ENCODE results near the gene PSMC3IP.

Gene PSMC3IP

GRCh38 chr17:42585353-42585752 is 7.8 kb upstream of the PSMC3IP start:
- DNase-seq (ENCODE audit: low spot score) = no peak

DNA sequence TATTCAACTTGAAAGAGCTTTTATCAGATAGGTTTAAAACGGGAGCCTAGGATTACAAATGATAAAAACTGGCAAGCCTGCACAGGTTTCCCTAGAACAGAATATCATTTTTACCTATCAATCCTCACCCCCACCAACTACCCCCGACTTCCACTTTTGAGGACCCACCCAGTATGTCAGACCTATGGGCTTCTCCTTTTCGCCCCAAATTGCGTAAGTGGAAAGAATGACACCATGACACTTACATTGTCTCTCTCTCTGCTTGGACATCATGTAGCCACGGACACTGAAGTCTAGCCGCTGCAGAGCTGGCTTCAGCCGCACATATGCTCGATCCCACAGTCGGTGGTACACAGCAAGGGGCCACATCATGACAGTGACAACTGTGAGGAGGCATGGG is 7.4 kb upstream of the PSMC3IP start:
- DNase-seq (ENCODE audit: low spot score) = no peak

GRCh38 chr17:42581744-42582270 is 4.3 kb upstream of the PSMC3IP start:
- DNase-seq (ENCODE audit: low spot score) = no peak

DNA sequence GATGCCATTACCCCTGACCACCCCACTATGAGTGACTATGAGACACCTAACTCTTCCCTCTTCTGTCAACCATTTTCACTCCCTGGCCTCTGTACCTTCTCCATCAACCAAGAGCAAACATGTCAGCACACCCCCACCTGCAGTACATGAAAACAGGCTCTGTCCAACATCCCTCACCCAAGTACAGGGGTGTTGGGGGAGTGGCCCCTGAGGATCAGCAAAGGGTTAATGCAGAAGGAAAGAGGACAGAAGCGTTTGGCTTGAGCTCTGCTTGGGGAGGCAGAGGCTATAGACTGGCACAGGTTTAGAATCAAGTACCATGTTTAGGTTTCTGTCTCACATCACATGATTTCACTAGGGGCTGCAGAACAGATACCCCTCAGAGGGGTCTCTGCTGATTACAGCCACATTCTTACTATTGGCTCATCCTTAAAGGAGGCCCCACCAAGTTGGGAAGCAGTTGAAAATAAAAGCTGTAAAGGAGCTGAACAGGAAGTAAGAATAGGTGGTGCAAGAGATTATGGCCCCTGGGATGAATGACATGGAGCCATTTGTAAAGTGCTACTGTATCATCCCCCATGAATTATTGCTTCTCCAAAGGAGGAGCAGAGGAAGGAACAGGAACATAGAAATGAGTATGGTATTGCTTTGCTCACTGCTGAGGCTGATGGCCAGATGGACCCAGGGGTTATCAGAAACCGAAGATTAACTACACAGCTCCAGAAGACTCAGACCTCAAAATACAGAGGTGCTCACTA is 2.4 kb upstream of the PSMC3IP start:
- no peak for DNase-seq (ENCODE audit: low spot score)

DNA sequence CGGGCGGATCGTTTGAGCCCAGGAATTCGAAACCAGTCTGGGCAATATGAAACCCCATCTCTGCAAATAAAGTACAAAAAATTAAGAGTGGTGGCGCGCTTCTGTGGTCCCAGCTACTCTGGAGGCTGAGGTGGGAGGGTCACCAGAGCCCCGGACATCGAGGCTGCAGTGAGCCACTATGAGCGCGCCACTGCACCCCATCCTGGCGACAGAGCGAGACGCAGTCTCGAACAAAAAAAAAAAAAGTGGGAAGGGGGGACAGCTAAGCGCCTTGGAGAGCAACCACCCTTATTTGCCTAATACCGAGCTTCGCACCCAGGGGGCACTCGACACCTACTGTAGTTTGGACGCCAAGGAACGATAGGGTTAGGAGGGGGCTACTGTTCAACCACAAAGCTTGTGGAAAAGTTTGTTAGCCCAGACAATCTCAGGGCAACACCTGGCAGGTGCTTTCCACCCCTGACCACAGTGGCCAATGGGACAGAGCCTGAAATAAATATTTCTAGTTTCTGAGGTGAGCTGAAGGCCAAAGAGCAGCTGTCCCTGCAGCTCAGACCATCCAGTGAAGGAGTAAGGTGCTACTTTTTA is 847 bp upstream of the PSMC3IP start:
- peak; percentile 60 for DNase-seq (ENCODE audit: low spot score)

- DNase-seq (ENCODE audit: low spot score) = no peak
These were observed 393 bp downstream of the PSMC3IP start for GRCh38 chr17:42577140-42577531.

DNA sequence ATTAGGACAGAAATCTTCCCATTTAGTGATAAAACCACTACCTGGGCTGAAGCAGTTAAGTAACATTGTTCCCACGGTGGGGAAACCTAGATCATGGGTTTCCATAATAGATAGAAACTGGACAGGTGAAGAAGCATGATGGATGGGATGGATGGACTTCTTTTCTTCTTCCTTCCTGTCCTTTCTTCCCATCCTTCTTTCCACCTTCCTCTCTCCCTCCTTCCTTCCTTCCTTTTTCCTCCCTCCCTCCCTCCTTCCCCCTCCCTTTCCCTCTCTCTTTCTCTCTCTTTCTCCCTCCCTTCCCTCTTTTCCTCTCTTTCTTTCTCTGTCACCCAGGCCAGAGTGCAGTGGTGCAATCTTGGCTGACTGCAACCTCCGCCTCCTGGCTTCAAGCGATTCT is 3.1 kb downstream of the PSMC3IP start:
- no peak for DNase-seq (ENCODE audit: low spot score)

GRCh38 chr17:42573095-42573494 is 4.4 kb downstream of the PSMC3IP start:
- no peak for DNase-seq (ENCODE audit: low spot score)

DNA sequence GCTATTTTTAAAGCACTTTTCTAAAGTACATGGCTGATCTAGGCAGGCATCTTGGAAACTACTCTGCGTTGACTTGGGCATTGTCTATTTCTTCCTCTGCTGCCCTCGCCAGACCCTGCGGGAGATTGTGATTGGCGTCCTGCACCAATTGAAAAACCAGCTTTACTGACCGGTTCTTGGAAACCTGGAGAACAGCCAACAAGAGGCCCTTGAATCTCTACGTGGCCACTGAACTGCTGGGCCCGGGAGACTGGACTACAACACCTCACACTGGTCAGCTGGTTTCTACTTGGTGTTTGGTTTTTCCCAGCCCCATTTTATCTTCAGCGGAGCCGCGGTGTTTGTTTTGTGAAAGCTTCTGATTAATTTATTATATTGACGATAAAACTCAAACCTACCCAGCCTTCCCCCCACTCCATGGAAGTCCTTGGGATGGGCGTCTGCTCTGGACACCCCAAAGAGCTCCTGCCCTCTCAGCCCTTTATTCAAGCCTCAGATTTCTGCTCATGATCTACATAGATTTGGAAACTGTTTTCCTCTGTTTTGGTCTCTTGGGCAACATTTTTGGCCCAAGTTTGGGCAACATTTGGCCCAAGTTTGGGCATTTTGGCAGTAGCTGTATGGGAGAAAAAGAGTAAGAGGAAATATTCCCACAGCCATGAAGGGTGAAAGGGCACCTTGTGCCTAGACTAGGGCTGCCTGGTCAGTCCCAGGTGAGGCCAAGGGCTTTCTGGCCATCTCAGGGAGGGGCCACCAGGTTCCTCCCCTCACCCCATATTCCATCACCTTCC is 5.9 kb downstream of the PSMC3IP start:
- DNase-seq (ENCODE audit: low spot score) = no peak

DNA sequence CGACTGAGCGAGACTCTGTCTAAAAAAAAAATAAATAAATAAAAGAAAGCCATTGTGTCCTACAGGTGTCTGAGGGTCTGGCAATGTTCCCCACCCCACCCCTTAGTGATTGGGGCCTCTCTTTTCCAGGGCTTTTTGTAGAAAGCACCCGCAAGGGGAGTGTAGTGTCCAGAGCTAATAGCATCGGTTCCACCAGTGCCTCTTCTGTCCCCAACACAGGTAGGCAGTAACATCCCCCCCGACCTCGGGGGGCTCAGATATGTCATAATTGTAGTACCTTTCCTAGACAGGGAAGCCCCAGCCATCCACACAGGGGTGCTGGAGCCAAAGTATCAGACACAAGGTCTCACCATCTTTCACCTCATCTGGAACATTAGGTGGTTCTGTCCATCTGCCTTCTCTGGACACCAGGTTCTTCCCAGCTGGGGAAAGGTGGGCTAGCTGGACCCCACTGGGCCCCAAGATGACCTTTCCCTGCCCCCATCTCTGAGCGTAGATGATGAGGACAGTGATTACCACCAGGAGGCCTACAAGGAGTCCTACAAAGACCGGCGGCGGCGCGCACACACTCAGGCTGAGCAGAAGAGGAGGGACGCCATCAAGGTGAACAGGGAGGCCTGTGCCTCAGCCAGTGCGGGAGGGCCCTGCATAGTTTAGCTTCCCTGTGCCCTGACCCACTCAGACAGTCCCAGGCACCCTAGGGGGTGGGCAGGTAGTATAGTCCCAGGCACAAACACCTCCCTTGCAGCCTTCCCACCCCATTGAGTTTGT is 9.0 kb downstream of the PSMC3IP start:
- DNase-seq (ENCODE audit: low spot score) = no peak

GRCh38 chr17:42566883-42567573 is 10.5 kb downstream of the PSMC3IP start, which contains the start of gene MLX:
Gene MLX (plus strand): TSS chr17:42567100. CDS start chr17:42567125, 25 bp downstream.
- peak; percentile 93 for DNase-seq (ENCODE audit: low spot score)

DNA sequence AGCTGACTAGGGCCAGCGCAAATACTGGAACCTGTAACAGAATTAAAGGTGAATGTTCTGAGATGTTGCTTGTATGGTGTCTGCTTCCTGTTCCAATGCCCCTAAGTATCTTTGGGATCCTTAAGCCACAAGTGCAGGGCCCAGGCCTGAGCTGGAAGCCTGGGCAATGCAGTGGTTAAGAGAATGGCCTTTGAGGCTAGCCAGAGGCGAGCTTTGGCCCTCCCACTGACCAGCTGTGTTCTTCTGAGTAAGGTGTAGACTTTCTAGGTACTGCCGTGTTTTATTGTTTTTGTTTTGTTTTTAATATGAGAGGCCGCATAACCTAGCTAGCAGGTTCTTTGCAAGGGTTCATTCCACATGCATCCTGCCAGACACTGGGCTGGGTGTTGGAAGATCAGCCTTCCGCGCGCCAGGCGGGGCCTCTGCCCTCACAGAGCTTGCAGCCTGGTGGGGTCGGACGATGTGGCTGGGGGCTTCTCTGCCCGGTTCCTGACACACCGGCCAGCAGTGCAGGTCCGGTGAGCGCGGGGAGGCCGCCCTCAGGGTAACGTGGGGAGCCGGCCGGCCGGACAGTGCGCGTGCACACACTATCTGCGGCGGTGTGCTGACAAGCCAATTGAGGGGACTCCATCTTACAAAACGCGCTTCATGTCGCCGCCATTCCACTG is 11.2 kb downstream of the PSMC3IP start:
- peak; percentile 11 for DNase-seq (ENCODE audit: low spot score)

DNA sequence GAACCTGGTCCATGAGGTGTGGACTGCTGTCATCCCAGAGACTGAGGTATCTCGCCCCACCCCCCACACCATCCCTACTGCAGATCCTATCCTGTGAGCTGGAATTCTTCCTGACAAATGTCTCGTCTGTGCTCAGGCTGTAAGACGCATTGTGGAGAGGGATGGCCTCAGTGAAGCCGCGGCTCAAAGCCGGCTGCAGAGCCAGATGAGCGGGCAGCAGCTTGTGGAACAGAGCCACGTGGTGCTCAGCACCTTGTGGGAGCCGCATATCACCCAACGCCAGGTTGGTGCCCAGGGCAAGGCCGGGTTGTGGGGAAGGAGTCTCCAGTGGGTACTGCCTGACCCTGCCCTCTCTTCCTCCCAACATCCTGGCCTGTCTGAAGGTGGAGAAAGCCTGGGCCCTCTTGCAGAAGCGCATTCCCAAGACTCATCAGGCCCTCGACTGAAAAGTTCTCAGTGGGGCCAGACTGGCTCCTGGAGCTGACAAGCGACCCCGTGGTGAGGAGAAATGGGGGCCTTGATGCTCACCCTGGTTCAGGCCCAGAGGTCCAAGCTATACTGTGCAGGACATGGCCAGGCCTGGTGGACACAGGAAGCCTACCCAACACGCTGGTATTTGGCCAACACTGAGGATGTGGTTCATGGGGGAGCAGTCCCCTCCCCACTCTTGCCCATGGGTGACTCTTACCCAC is 11.9 kb downstream of the PSMC3IP start:
- no peak for DNase-seq (ENCODE audit: low spot score)

- no peak for DNase-seq (ENCODE audit: low spot score)
These were observed 12.6 kb downstream of the PSMC3IP start for GRCh38 chr17:42564815-42565522.

- no peak for DNase-seq (ENCODE audit: low spot score)
These were observed 13.6 kb downstream of the PSMC3IP start for GRCh38 chr17:42563950-42564349.

DNA sequence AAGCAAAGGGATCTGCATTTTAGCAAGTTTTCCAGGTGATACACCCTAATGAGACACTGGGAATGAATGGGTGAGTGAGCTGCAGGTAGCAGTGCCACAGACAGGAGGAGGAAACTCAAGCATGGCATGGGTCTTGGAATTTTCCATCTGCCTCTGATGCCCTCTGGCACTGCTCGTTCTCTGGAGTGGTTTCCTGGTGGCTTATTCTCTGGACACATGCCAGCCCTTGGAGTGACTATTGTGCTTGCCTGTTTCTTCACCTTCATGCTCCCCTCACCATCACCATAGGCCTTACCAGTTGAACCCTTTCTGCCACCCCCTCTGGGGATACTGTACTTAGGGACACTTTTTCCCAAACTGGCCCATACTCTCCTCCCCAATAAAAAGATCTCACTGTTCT is 14.0 kb downstream of the PSMC3IP start:
- DNase-seq (ENCODE audit: low spot score) = peak; percentile 80

DNA sequence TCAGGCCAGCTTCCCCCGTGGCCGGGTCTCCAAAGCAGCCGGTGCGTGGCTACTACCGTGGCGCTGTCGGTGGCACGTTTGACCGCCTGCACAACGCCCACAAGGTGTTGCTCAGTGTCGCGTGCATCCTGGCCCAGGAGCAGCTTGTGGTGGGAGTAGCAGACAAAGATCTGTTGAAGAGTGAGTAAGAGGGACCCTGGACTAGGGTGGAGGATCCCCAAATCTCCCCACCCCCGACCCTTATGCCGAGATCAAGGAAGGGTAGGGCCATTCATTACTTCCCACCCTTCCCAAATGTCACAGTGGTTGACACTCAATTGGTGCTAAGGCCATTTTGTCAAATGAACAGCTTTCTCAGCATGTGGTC is 14.4 kb downstream of the PSMC3IP start:
- peak; percentile 10 for DNase-seq (ENCODE audit: low spot score)

- peak; percentile 42 for DNase-seq (ENCODE audit: low spot score)
These were observed 15.0 kb downstream of the PSMC3IP start for GRCh38 chr17:42562388-42563142.

DNA sequence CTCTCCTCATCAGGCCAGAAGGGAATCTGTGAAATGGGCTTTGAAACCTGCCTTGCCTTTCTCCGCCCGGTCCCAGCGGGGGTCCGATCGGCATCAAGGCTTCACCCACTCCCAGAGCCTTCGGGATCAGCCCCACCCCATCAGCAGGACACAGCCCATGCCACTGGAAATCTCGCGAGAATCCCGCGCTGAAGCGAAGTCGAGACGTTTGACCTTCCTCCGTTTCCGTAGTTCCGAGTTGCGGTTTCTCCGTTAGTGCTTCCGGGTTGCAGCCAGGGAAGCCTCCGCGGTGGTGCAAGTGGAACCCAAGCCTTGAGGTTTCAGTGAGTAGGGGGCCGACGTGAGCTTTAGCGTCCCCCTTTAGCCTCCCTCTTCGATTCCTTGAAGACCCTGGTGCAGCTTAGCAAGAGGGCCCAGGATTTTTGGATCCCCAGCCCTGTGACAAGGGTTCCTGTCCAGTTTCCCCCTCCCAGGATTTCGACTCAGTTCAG is 15.6 kb downstream of the PSMC3IP start, which contains the start of gene COASY:
Gene COASY (plus strand): TSS at position 252 of the 491 bp plus-strand sequence. CDS start 475 bp downstream, outside the sequence.
- DNase-seq (ENCODE audit: low spot score) = peak; percentile 96

All from kidney tubule cell (primary cell).